Panc1 (cell line): ENCODE measurements around the gene AMY2A. TPM values are rescaled to one million over a fixed set of nuclear protein-coding genes. Genes with fewer than 3 reads are reported as not detected.
"Not testable (repeated sequence)": the region's sequence is repeated elsewhere in the genome, so short reads cannot be mapped to it uniquely, and the experiment has no call there.

ENCODE experiments used
- ATAC-seq: fragments of 200-7000 bp; cut with Tn5 transposase; 2 replicates; pipeline ENCODE4 v1.9.1; 2020; ENCODE audit warnings: mild to moderate bottlenecking, moderate library complexity
- BruUV-seq: library from RNA; stranded (reverse); fragments of 400-500 nt; replicated peaks from 2 replicates; lab custom pipeline; 2021; lab: Mats Ljungman, UMichigan
- CTCF ChIA-PET: fragments of 300-600 bp; sonication (Branson Sonifier 250); formaldehyde crosslinking; loops from one replicate; lab custom pipeline; 2022; ENCODE audit warnings: antibody characterized with exemption; lab: Charles Lee
- POLR2A ChIA-PET: fragments of 300-600 bp; sonication (Branson Sonifier 250); formaldehyde crosslinking; loops from one replicate; lab custom pipeline; 2022; ENCODE audit warnings: antibody characterized with exemption; lab: Charles Lee
- DNase-seq: peaks from one replicate; pipeline ENCODE4 v3.0.0-alpha.2; 2010; ENCODE audit warnings: low read depth, low spot score
- H3K27ac ChIP-seq: 2 replicates; pipeline ENCODE4 v1.5.1; 2011; ENCODE audit warnings: mild to moderate bottlenecking, low read length, inconsistent platforms
- H3K27me3 ChIP-seq: fragments of 200-500 bp; sonication (Bioruptor generic); 2 replicates; pipeline ENCODE4 v1.6.0; 2014; ENCODE audit warnings: low read length, inconsistent platforms; ENCODE audit not compliant: control insufficient read depth, insufficient read depth
- H3K36me3 ChIP-seq: fragments of 200-500 bp; sonication (Bioruptor generic); 2 replicates; pipeline ENCODE4 v1.5.1; 2014; ENCODE audit warnings: inconsistent platforms, mild to moderate bottlenecking, low read length, moderate library complexity; ENCODE audit not compliant: control insufficient read depth, insufficient read depth
- H3K4me1 ChIP-seq: 2 replicates; pipeline ENCODE4 v1.5.1; 2011; ENCODE audit warnings: inconsistent platforms, mild to moderate bottlenecking, low read length, moderate library complexity; ENCODE audit not compliant: control insufficient read depth, insufficient read depth
- H3K4me3 ChIP-seq, 2 experiments: 2 replicates each; pipeline ENCODE4 v1.5.1; 2011 to 2012; ENCODE audit warnings: low read depth in 2 of 2, low read length in 2 of 2, mild to moderate bottlenecking in 2 of 2, inconsistent platforms in 1 of 2, moderate library complexity in 1 of 2
- H3K9me3 ChIP-seq: fragments of 200-500 bp; sonication (Bioruptor generic); 2 replicates; pipeline ENCODE4 v1.5.1; 2014; ENCODE audit warnings: low read depth, mild to moderate bottlenecking, inconsistent platforms, low read length, moderate library complexity; ENCODE audit not compliant: control insufficient read depth, insufficient read depth
- in situ Hi-C: cut with HindIII; loops from 2 replicates; pipeline ENCODE4 v1.10.0; 2016; ENCODE audit warnings: low sequenced_read_pairs, low pct_unique_long_range_greater_than_20kb
- intact Hi-C: fragments of 100-400 bp; cut with micrococcal nuclease; formaldehyde crosslinking; loops from one replicate; pipeline ENCODE4 v1.10.0; 2022; ENCODE audit not compliant: unreplicated experiment
- total RNA-seq: library from RNA; stranded (reverse); gene quantifications from one replicate; pipeline ENCODE4 v1.2.1, GENCODE V29; 2021; ENCODE audit not compliant: unreplicated experiment

Gene AMY2A
- total RNA-seq, 1 experiment from 2014 or later = 0.28 TPM

- H3K27ac ChIP-seq, H3K4me1 ChIP-seq, CTCF ChIA-PET, H3K9me3 ChIP-seq, intact Hi-C loops, H3K4me3 ChIP-seq, DNase-seq, H3K27me3 ChIP-seq, POLR2A ChIA-PET, H3K36me3 ChIP-seq, ATAC-seq, BruUV-seq, in situ Hi-C loops: not testable (repeated sequence)
Measured at GRCh38 chr1:103650889-103651288, 33.7 kb downstream of the AMY2A start.

GRCh38 chr1:103654133-103654532 is 36.9 kb downstream of the AMY2A start:
- intact Hi-C loops, DNase-seq, CTCF ChIA-PET, H3K27me3 ChIP-seq, H3K9me3 ChIP-seq, POLR2A ChIA-PET, H3K27ac ChIP-seq, in situ Hi-C loops, BruUV-seq, H3K4me1 ChIP-seq, H3K36me3 ChIP-seq, H3K4me3 ChIP-seq, ATAC-seq: not testable (repeated sequence)

GRCh38 chr1:103655460-103655859 is 38.2 kb downstream of the AMY2A start, which contains the start of gene AMY1A:
AMY1A (plus strand) TSS chr1:103655760; CDS start chr1:103656331, 571 bp downstream.
- H3K36me3 ChIP-seq, H3K9me3 ChIP-seq, in situ Hi-C loops, H3K4me3 ChIP-seq, H3K27me3 ChIP-seq, intact Hi-C loops, BruUV-seq, H3K4me1 ChIP-seq, H3K27ac ChIP-seq, POLR2A ChIA-PET, ATAC-seq, CTCF ChIA-PET, DNase-seq: not testable (repeated sequence)

Other genes starting within 250 kb of the AMY2A start
- 13.1 TPM for gene RNPC3, start 91.7 kb upstream of the AMY2A start, total RNA-seq
- 1.1 TPM for gene AMY2B, start 45.8 kb upstream of the AMY2A start, total RNA-seq
- not detected for gene AMY1A, start 38.3 kb downstream of the AMY2A start, total RNA-seq
- gene AMY1B, start 78.8 kb downstream of the AMY2A start, total RNA-seq = not detected
- not detected for gene AMY1C, start 132.5 kb downstream of the AMY2A start, total RNA-seq